ENCODE data around the gene INPP5E. TPM values are rescaled to one million over a fixed set of nuclear protein-coding genes. Genes with fewer than 3 reads are reported as not detected.

Gene INPP5E
- total RNA-seq, 2 donors from 2014 or later = 11.9 to 12.5 TPM

DNA sequence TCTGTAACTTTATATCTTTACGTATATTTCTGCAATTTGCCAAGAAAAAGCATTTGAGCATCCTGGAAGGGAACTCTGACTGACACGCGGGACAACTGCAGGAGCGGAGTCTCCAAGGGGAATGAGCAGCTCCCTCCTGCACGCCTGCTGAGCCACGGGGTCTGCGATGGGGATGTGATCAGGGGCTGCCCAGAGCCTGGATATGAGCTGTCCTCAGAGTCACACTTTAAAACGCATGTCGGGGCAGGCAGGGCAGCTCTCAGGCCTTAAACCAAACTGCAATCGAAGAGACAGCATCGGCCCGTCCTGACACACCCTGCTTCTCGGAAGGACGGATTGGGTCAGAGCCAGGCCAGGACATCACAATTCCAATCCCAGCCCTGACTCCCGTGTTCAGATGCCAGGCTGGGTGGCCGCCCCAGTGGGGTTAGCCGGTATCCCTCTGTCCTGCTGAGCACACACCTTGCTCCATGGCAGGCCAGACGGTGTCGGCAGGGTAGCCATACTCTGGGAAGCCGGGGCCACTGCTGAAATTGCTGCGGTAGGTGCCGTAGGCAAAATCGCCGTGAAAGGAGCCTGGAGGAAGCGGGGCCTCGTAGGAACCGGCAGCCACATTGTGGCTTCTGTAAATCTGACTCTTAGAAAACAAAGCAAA lies 26.0 kb upstream of the INPP5E start:
- DNase-seq (ENCODE audit: low spot score) = no peak
- Histone ChIP-seq H3K27me3 (replicated peaks; ENCODE audit: insufficient read depth) (no peaks in the 10 kb centered on the region), H3K4me1 (ENCODE audit: control insufficient read depth in 1 of 2, low read depth in 2 of 2) (no peaks in the 10 kb centered on the region), H3K27ac (no peak overlapping the region), H3K4me3 (no peak overlapping the region), H3K36me3 (peaks cover 80% of the 10 kb centered on the region), H3K9me3 (no peaks in the 10 kb centered on the region)
- TF ChIP-seq, protein P1, sequence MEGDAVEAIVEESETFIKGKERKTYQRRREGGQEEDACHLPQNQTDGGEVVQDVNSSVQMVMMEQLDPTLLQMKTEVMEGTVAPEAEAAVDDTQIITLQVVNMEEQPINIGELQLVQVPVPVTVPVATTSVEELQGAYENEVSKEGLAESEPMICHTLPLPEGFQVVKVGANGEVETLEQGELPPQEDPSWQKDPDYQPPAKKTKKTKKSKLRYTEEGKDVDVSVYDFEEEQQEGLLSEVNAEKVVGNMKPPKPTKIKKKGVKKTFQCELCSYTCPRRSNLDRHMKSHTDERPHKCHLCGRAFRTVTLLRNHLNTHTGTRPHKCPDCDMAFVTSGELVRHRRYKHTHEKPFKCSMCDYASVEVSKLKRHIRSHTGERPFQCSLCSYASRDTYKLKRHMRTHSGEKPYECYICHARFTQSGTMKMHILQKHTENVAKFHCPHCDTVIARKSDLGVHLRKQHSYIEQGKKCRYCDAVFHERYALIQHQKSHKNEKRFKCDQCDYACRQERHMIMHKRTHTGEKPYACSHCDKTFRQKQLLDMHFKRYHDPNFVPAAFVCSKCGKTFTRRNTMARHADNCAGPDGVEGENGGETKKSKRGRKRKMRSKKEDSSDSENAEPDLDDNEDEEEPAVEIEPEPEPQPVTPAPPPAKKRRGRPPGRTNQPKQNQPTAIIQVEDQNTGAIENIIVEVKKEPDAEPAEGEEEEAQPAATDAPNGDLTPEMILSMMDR (IDR thresholded peaks at IDR 0.05) = no peak
- no peak for ATAC-seq (ENCODE audit: insufficient number of reproducible peaks, low FRiP score, low read depth)

DNA sequence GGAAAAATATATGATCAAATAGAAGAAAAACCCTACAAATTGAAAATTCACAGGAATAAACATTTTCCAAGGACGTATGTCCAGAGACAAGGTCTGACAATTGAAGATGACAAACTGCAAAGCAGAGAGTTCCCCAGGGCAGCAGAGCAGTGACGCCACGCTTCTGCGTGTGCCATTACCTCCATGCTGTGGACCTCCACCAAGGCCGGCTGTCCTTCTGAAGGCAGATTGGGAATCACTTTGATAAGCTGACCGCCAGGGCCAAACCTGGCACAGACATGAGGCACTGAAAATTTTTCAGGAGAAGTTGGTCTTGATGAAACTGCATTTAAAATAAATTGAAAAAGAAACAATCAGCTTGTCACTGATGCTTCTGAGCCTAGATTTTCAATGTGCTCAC lies 24.6 kb upstream of the INPP5E start:
- TF ChIP-seq, protein P1 (IDR thresholded peaks at IDR 0.05) = no peak
- H3K36me3 ChIP-seq = peaks cover 81% of the 10 kb centered on the region
- no peak for ATAC-seq (ENCODE audit: insufficient number of reproducible peaks, low FRiP score, low read depth)
- H3K4me1 ChIP-seq (ENCODE audit: control insufficient read depth in 1 of 2, low read depth in 2 of 2) = no peaks in the 10 kb centered on the region
- no peaks in the 10 kb centered on the region for H3K27me3 ChIP-seq (replicated peaks; ENCODE audit: insufficient read depth)
- no peak overlapping the region for H3K27ac ChIP-seq
- H3K9me3 ChIP-seq = no peaks in the 10 kb centered on the region
- H3K4me3 ChIP-seq = no peak overlapping the region
- DNase-seq (ENCODE audit: low spot score) = no peak

DNA sequence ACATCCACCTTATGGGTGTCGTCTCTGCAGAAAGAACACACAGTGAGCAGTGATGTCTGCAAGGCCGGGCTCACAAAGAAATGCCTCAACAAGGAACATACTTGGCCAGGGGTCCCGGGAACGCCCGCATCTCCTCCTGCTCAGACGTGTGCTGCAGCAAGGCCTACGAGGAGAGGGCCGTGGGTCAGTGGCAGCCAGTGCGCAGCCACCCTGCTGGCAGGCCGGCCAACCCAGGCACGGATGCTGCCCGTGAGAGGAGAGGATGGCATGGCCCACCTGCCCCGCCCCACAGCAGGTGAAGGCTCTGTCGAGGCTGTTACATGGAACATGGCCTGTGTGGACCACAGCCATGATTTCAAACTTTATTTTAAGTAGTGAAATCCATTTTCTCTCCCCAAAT lies 23.9 kb upstream of the INPP5E start:
- no peaks in the 10 kb centered on the region for H3K4me1 ChIP-seq (ENCODE audit: control insufficient read depth in 1 of 2, low read depth in 2 of 2)
- H3K9me3 ChIP-seq = no peaks in the 10 kb centered on the region
- TF ChIP-seq, protein P1 (IDR thresholded peaks at IDR 0.05) = no peak
- H3K27ac ChIP-seq = no peak overlapping the region
- ATAC-seq (ENCODE audit: insufficient number of reproducible peaks, low FRiP score, low read depth) = no peak
- no peak overlapping the region for H3K4me3 ChIP-seq
- DNase-seq (ENCODE audit: low spot score) = no peak
- H3K27me3 ChIP-seq (replicated peaks; ENCODE audit: insufficient read depth) = no peaks in the 10 kb centered on the region
- H3K36me3 ChIP-seq = peaks cover 88% of the 10 kb centered on the region

DNA sequence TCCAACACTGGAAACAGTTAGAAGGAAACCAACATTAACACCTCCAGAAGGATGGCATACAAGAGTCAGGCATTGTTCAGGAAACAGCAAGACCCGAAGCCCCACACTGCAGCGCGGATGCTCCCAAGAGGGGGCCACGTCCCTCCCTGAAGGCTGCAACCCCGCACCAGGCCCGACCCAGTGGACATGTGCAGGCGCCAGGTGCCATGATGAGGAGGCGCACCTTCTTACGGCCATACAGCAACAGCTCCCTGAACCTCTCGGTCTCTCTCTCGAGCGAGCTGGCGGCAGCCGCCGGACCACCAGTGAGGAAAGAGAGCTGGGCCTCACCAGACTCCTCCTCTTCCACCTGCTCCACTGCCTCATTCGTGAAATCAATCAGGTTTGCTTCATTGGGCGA lies 23.0 kb upstream of the INPP5E start:
- no peak for ATAC-seq (ENCODE audit: insufficient number of reproducible peaks, low FRiP score, low read depth)
- Histone ChIP-seq H3K4me3 (no peak overlapping the region), H3K27me3 (replicated peaks; ENCODE audit: insufficient read depth) (no peaks in the 10 kb centered on the region), H3K27ac (no peak overlapping the region), H3K9me3 (no peaks in the 10 kb centered on the region), H3K4me1 (ENCODE audit: control insufficient read depth in 1 of 2, low read depth in 2 of 2) (no peaks in the 10 kb centered on the region), H3K36me3 (peaks cover 94% of the 10 kb centered on the region)
- DNase-seq (ENCODE audit: low spot score) = no peak
- TF ChIP-seq, protein P1 (IDR thresholded peaks at IDR 0.05) = no peak

DNA sequence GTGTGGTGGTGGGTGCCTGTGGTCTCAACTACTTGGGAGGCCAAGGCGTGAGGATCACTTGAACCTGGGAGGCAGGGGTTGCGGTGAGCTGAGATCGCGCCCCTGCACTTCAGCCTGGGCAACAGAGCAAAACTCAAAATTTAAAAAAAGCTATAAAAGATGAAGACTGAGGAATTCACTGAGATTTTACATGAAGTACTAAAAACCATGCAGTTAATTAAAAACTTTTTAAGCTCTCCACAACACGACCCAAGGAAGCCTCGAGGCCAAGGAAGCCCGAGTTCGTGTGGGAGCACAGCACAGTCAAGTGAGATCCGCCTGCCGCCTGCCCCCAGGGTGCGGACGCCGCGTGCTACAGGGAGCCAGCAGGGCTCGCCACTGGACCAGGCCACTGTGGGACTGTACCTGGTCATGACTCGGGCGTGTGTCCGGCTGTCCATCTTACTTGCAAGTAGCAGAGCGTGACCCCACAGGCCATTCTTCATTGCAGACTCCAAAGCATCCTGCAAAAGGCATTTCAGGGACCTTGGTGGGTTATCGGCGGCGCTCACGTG lies 21.2 kb upstream of the INPP5E start:
- no peak for ATAC-seq (ENCODE audit: insufficient number of reproducible peaks, low FRiP score, low read depth)
- DNase-seq (ENCODE audit: low spot score) = no peak
- Histone ChIP-seq H3K4me3 (no peak overlapping the region), H3K36me3 (peaks cover 93% of the 10 kb centered on the region), H3K9me3 (no peaks in the 10 kb centered on the region), H3K27me3 (replicated peaks; ENCODE audit: insufficient read depth) (no peaks in the 10 kb centered on the region), H3K27ac (no peak overlapping the region), H3K4me1 (ENCODE audit: control insufficient read depth in 1 of 2, low read depth in 2 of 2) (no peaks in the 10 kb centered on the region)
- TF ChIP-seq, protein P1 (IDR thresholded peaks at IDR 0.05) = no peak
